H9 (cell line): ENCODE data around the gene PMCH. TPM values are rescaled to one million over a fixed set of nuclear protein-coding genes. Genes with fewer than 3 reads are reported as not detected.
A peak's percentile ranks its signal among the peaks of the same experiment; 100 is the strongest.

Experiments used
- DNase-seq: peaks from one replicate; pipeline ENCODE4 v3.0.0-alpha.2; 2017
- H2AFZ ChIP-seq: one replicate; pipeline ENCODE4 v1.6.1; 2013; ENCODE audit warnings: mild to moderate bottlenecking, low read length, control low read depth, moderate library complexity
- H2AK5ac ChIP-seq: 2 replicates; pipeline ENCODE4 v1.6.1; 2013; ENCODE audit warnings: low read length, control low read depth, mixed read lengths; ENCODE audit not compliant: insufficient read length
- H2BK120ac ChIP-seq: one replicate; pipeline ENCODE4 v1.6.1; 2013; ENCODE audit warnings: low read depth, mild to moderate bottlenecking, low read length, control low read depth, inconsistent platforms; ENCODE audit not compliant: poor library complexity, severe bottlenecking
- H2BK12ac ChIP-seq: 2 replicates; pipeline ENCODE4 v1.6.1; 2013; ENCODE audit warnings: low read length, control low read depth, mixed read lengths, low read depth; ENCODE audit not compliant: insufficient read length
- H2BK15ac ChIP-seq: 2 replicates; pipeline ENCODE4 v1.6.1; 2013; ENCODE audit warnings: low read depth, low read length, control low read depth
- H2BK20ac ChIP-seq: one replicate; pipeline ENCODE4 v1.6.1; 2013; ENCODE audit warnings: low read depth, mild to moderate bottlenecking, low read length, control low read depth, inconsistent platforms; ENCODE audit not compliant: poor library complexity, severe bottlenecking
- H2BK5ac ChIP-seq: 2 replicates; pipeline ENCODE4 v1.6.1; 2013; ENCODE audit warnings: low read length, control low read depth, mixed read lengths; ENCODE audit not compliant: insufficient read length
- H3K14ac ChIP-seq: 2 replicates; pipeline ENCODE4 v1.6.1; 2013; ENCODE audit warnings: low read length, control low read depth; ENCODE audit not compliant: insufficient read depth
- H3K18ac ChIP-seq: 2 replicates; pipeline ENCODE4 v1.6.1; 2013; ENCODE audit warnings: low read depth, mild to moderate bottlenecking, mixed read lengths, low read length, control low read depth; ENCODE audit not compliant: insufficient read length
- H3K23ac ChIP-seq: 2 replicates; pipeline ENCODE4 v1.6.1; 2013; ENCODE audit warnings: low read length, control low read depth, mixed read lengths, low read depth; ENCODE audit not compliant: insufficient read length
- H3K23me2 ChIP-seq: 2 replicates; pipeline ENCODE4 v1.6.1; 2013; ENCODE audit warnings: low read depth, mild to moderate bottlenecking, mixed read lengths, low read length, control low read depth; ENCODE audit not compliant: insufficient read length, poor library complexity, severe bottlenecking
- H3K27ac ChIP-seq: 2 replicates; pipeline ENCODE4 v1.5.1; 2013; ENCODE audit warnings: low read length, control low read depth, mixed read lengths, low read depth; ENCODE audit not compliant: insufficient read length
- H3K27me3 ChIP-seq: 2 replicates; pipeline ENCODE4 v1.6.1; 2013; ENCODE audit warnings: low read length, control low read depth, inconsistent platforms; ENCODE audit not compliant: insufficient read depth
- H3K4ac ChIP-seq: 2 replicates; pipeline ENCODE4 v1.6.1; 2013; ENCODE audit warnings: low read depth, mild to moderate bottlenecking, control low read depth, inconsistent platforms, low read length, moderate library complexity
- H3K4me1 ChIP-seq: 2 replicates; pipeline ENCODE4 v1.6.1; 2013; ENCODE audit warnings: low read length, control low read depth, inconsistent platforms; ENCODE audit not compliant: insufficient read depth
- H3K4me2 ChIP-seq: 2 replicates; pipeline ENCODE4 v1.6.1; 2013; ENCODE audit warnings: low read length, control low read depth, mixed read lengths; ENCODE audit not compliant: insufficient read length, insufficient read depth
- H3K56ac ChIP-seq: 2 replicates; pipeline ENCODE4 v1.6.1; 2013; ENCODE audit warnings: low read depth, mild to moderate bottlenecking, mixed read lengths, low read length, control low read depth; ENCODE audit not compliant: insufficient read length
- H3K79me1 ChIP-seq: 2 replicates; pipeline ENCODE4 v1.6.1; 2013; ENCODE audit warnings: low read depth, mild to moderate bottlenecking, moderate library complexity, low read length, control low read depth, inconsistent platforms; ENCODE audit not compliant: insufficient read depth, poor library complexity, severe bottlenecking
- H3K79me2 ChIP-seq: 2 replicates; pipeline ENCODE4 v1.6.1; 2013; ENCODE audit warnings: low read length, control low read depth, inconsistent platforms; ENCODE audit not compliant: insufficient read depth
- H3K9ac ChIP-seq: 2 replicates; pipeline ENCODE4 v1.6.1; 2013; ENCODE audit warnings: low read length, control low read depth, mixed read lengths; ENCODE audit not compliant: insufficient read length; ENCODE audit errors: extremely low read depth
- H3K9me3 ChIP-seq: one replicate; pipeline ENCODE4 v1.6.1; 2013; ENCODE audit warnings: low read depth, low read length, inconsistent platforms; ENCODE audit not compliant: control insufficient read depth
- H3T11ph ChIP-seq: one replicate; pipeline ENCODE4 v1.6.1; 2013; ENCODE audit warnings: mild to moderate bottlenecking, low read length, control low read depth, inconsistent platforms
- H4K20me1 ChIP-seq: one replicate; pipeline ENCODE4 v1.6.1; 2013; ENCODE audit not compliant: control insufficient read depth, insufficient read length, insufficient read depth
- H4K5ac ChIP-seq: 2 replicates; pipeline ENCODE4 v1.6.1; 2013; ENCODE audit warnings: low read depth, mild to moderate bottlenecking, mixed read lengths, low read length, control low read depth; ENCODE audit not compliant: insufficient read length
- H4K8ac ChIP-seq: replicated peaks from 2 replicates; pipeline ENCODE4 v1.6.1; 2013; ENCODE audit warnings: low read length, control low read depth, mixed read lengths, low read depth; ENCODE audit not compliant: insufficient read length
- H4K91ac ChIP-seq: 2 replicates; pipeline ENCODE4 v1.6.1; 2013; ENCODE audit warnings: low read depth, mild to moderate bottlenecking, moderate library complexity, mixed read lengths, low read length, control low read depth; ENCODE audit not compliant: insufficient read length
- H3K27ac Mint-ChIP-seq, 3 experiments: 2 replicates in 2 of 3; 3 replicates in 1 of 3; pipeline ENCODE4 v1.8.0; 2020 to 2021; ENCODE audit warnings: mixed read lengths in 3 of 3, mild to moderate bottlenecking in 1 of 3, moderate library complexity in 1 of 3
- H3K27me3 Mint-ChIP-seq: 2 replicates; pipeline ENCODE4 v1.8.0; 2021; ENCODE audit warnings: low read depth, mild to moderate bottlenecking, moderate library complexity, mixed read lengths
- H3K36me3 Mint-ChIP-seq, 3 experiments: 2 replicates in 2 of 3; 3 replicates in 1 of 3; pipeline ENCODE4 v1.8.0; 2020 to 2021; ENCODE audit warnings: low read depth in 3 of 3, mixed read lengths in 3 of 3; ENCODE audit not compliant: insufficient read depth in 1 of 3
- H3K4me1 Mint-ChIP-seq, 2 experiments: 2 replicates each; pipeline ENCODE4 v1.8.0; 2020; ENCODE audit warnings: mixed read lengths in 2 of 2
- H3K4me3 Mint-ChIP-seq, 2 experiments: 2 replicates in 1 of 2; 3 replicates in 1 of 2; pipeline ENCODE4 v1.8.0; 2020 to 2021; ENCODE audit warnings: mild to moderate bottlenecking in 2 of 2, mixed read lengths in 2 of 2, moderate library complexity in 1 of 2
- H3K9me3 Mint-ChIP-seq, 2 experiments: 2 replicates in 1 of 2; 3 replicates in 1 of 2; pipeline ENCODE4 v1.8.0; 2020; ENCODE audit warnings: mild to moderate bottlenecking in 2 of 2, mixed read lengths in 2 of 2, moderate library complexity in 1 of 2
- whole genome bisulfite sequencing: extraction: QIAGEN DNeasy Blood & Tissue Kit; methylation state at CpG from one replicate; pipeline ENCODE4 v1.1.7; 2013; ENCODE audit warnings: missing lambda C conversion rate, low lambda C conversion rate, mixed read lengths; ENCODE audit not compliant: insufficient read length; ENCODE audit errors: extremely low coverage; 5-methylcytosine and 5-hydroxymethylcytosine counted together
- total RNA-seq: library from RNA; stranded (reverse); gene quantifications from 2 replicates; pipeline ENCODE4 v1.2.1, GENCODE V29; 2021
- TF ChIP-seq, protein P1 (sequence below): fragments of 200-600 bp; sonication (generic); conservative IDR thresholded peaks from 3 replicates; pipeline ENCODE4 v1.8.0; 2021; ENCODE audit warnings: antibody characterized with exemption, mild to moderate bottlenecking

The PMCH gene
- total RNA-seq, 1 experiment from 2014 or later: not detected

DNA sequence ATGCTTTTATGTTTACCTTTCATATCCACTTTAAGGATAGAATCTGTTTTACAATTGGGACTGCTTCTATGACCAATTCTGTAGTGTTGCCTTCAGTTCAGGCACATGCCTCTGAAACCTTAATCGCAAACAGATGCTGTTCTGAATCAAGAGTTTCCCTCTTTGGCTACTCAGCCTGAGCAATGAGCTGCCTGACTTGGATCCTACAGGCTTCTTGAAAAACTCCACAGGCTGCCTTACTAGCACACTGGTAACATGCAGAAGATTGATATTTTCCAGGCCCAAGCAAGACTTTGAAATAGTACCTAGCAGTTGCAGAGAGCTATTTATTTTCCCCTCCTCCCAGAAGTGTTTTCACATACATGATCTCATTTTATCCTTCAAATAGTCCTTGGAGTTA lies 34.8 kb upstream of the PMCH start:
- Histone ChIP-seq H3K79me1 (no peaks in the 10 kb centered on the region), H2BK20ac (no peak overlapping the region), H3T11ph (no peak overlapping the region), H2AFZ (no peak overlapping the region), H3K56ac (no peak overlapping the region), H3K79me2 (no peaks in the 10 kb centered on the region), H3K4me1 (no peaks in the 10 kb centered on the region), H4K20me1 (no peaks in the 10 kb centered on the region), H3K18ac (no peak overlapping the region), H2AK5ac (no peak overlapping the region), H3K27me3 (no peaks in the 10 kb centered on the region), H2BK15ac (no peak overlapping the region), H4K91ac (no peak overlapping the region), H2BK120ac (no peak overlapping the region), H4K5ac (no peak overlapping the region), H3K4ac (no peak overlapping the region), H3K14ac (no peak overlapping the region), H3K23me2 (no peaks in the 10 kb centered on the region), H3K23ac (no peak overlapping the region), H2BK12ac (no peak overlapping the region), H3K4me2 (no peak overlapping the region), H2BK5ac (no peak overlapping the region), H3K9me3 (no peaks in the 10 kb centered on the region), H4K8ac (no peak overlapping the region), H3K9ac (no peak overlapping the region), H3K27ac (no peak overlapping the region)
- peaks cover 0 to 7% (median 0%) of the 10 kb centered on the region in 3 experiments; a peak in 1 of 7 replicates for H3K36me3 Mint-ChIP-seq
- DNase-seq: no peak
- H3K27me3 Mint-ChIP-seq: no peaks in the 10 kb centered on the region; the same call in 1 of the 2 replicates
- TF ChIP-seq, protein P1, sequence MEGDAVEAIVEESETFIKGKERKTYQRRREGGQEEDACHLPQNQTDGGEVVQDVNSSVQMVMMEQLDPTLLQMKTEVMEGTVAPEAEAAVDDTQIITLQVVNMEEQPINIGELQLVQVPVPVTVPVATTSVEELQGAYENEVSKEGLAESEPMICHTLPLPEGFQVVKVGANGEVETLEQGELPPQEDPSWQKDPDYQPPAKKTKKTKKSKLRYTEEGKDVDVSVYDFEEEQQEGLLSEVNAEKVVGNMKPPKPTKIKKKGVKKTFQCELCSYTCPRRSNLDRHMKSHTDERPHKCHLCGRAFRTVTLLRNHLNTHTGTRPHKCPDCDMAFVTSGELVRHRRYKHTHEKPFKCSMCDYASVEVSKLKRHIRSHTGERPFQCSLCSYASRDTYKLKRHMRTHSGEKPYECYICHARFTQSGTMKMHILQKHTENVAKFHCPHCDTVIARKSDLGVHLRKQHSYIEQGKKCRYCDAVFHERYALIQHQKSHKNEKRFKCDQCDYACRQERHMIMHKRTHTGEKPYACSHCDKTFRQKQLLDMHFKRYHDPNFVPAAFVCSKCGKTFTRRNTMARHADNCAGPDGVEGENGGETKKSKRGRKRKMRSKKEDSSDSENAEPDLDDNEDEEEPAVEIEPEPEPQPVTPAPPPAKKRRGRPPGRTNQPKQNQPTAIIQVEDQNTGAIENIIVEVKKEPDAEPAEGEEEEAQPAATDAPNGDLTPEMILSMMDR: no peak
- H3K27ac Mint-ChIP-seq: peak overlapping the region in 1 of 3 experiments; percentile 32; a peak in 1 of 7 replicates
- H3K4me3 Mint-ChIP-seq: no peak overlapping the region
- peaks cover 4 to 5% of the 10 kb centered on the region in 2 experiments; a peak in 1 of 5 replicates for H3K9me3 Mint-ChIP-seq
- no CpG with 5 or more reads among the region's 1 CpG for WGBS
- H3K4me1 Mint-ChIP-seq: peaks cover 17% of the 10 kb centered on the region in 2 experiments
